ENCODE results near the gene PNLIPRP2. TPM values are rescaled to one million over a fixed set of nuclear protein-coding genes. Genes with fewer than 3 reads are reported as not detected.

The PNLIPRP2 gene
- not detected in 2 replicates for total RNA-seq (2014; rRNA removed; shearing (Covaris generic))

GRCh38 chr10:116620423-116621400, at the start of gene PNLIPRP2:
PNLIPRP2 (plus strand) TSS chr10:116620953.
- DNase-seq (ENCODE audit: low read depth) = no peak

- no peak for DNase-seq (ENCODE audit: low read depth)
These were observed 46.0 kb upstream of the PNLIPRP2 start for GRCh38 chr10:116574797-116575196.

- DNase-seq (ENCODE audit: low read depth) = no peak
These were observed 32.7 kb upstream of the PNLIPRP2 start for GRCh38 chr10:116587878-116588591.

GRCh38 chr10:116588995-116589394, 31.8 kb upstream of the PNLIPRP2 start:
- no peak for DNase-seq (ENCODE audit: low read depth)

- no peak for DNase-seq (ENCODE audit: low read depth)
These were observed 30.8 kb upstream of the PNLIPRP2 start for GRCh38 chr10:116589926-116590325.

- DNase-seq (ENCODE audit: low read depth) = no peak
These were observed 29.9 kb upstream of the PNLIPRP2 start, which contains the start of gene PNLIPRP1 for GRCh38 chr10:116590590-116591444. PNLIPRP1 (plus strand) TSS chr10:116590959; CDS start chr10:116591130, 171 bp downstream.

GRCh38 chr10:116593139-116593740, 27.5 kb upstream of the PNLIPRP2 start:
- DNase-seq (ENCODE audit: low read depth) = no peak

- DNase-seq (ENCODE audit: low read depth) = no peak
These were observed 26.2 kb upstream of the PNLIPRP2 start for GRCh38 chr10:116594525-116595035.

- DNase-seq (ENCODE audit: low read depth) = no peak
These were observed 24.7 kb upstream of the PNLIPRP2 start for GRCh38 chr10:116596062-116596461.

GRCh38 chr10:116597543-116597942, 23.2 kb upstream of the PNLIPRP2 start:
- no peak for DNase-seq (ENCODE audit: low read depth)

- no peak for DNase-seq (ENCODE audit: low read depth)
These were observed 22.4 kb upstream of the PNLIPRP2 start for GRCh38 chr10:116598329-116598728.

- no peak for DNase-seq (ENCODE audit: low read depth)
These were observed 20.8 kb upstream of the PNLIPRP2 start for GRCh38 chr10:116599991-116600390.

- DNase-seq (ENCODE audit: low read depth) = no peak
These were observed 17.9 kb upstream of the PNLIPRP2 start for GRCh38 chr10:116602648-116603400.

GRCh38 chr10:116606061-116606483, 14.7 kb upstream of the PNLIPRP2 start:
- DNase-seq (ENCODE audit: low read depth) = no peak

GRCh38 chr10:116607336-116607735, 13.4 kb upstream of the PNLIPRP2 start:
- no peak for DNase-seq (ENCODE audit: low read depth)

GRCh38 chr10:116608686-116609594, 11.8 kb upstream of the PNLIPRP2 start:
- DNase-seq (ENCODE audit: low read depth) = no peak

GRCh38 chr10:116610443-116611152, 10.2 kb upstream of the PNLIPRP2 start:
- DNase-seq (ENCODE audit: low read depth) = no peak

- DNase-seq (ENCODE audit: low read depth) = no peak
These were observed 9.6 kb upstream of the PNLIPRP2 start for GRCh38 chr10:116611153-116611545.

All from M059J (cell line).